ENCODE results near the gene C1QL1. TPM values are rescaled to one million over a fixed set of nuclear protein-coding genes. Genes with fewer than 3 reads are reported as not detected.
A peak's percentile ranks its signal among the peaks of the same experiment; 100 is the strongest.

Gene C1QL1
- total RNA-seq, 2 experiments from 2014 or later: 0.76 to 0.87 TPM

DNA sequence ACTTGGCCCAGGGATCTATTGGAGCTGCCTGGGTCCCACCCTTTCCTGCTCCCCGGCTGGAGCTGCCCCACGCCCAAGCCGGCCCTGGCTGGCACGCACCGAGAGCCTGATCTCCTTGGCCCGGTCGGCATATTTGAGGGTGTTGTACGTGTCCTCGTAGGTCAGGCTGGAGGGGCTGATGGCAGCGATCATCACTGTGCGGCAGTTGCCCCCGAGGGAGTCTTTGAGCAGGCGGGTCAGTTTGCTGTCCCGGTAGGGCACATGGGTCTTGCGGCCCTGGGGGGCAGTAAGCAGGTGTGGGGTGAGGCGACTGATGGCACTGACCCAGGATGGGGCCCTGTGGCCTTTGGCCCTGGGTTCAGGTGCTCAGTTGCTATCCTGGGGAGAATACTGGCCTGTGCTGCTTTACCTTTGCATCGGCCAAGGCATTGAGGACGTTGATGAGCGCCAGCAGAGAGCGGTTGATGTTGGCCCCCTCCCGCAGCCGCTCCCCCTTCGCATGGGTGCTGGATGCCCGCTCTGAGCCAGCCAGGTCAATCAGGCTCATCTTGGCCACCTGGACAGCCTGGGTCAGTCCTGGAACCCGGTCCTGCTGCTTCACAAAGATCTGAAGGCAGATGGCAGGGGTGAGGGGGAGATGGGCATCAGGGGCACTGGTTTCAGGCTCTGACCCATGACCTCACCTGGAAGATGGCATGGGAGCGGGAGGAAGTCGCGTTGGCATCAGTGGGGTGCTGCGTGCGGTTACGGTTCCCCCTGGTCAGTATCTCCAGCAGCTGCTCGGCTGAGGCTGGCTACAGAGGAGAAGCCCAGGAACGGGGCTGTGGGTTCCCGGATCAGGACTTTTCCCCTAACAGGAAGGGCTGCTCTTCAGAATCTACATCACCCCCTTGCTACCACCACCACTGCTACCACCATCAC is 34.0 kb downstream of the C1QL1 start:
- no peak overlapping the region for H3K27ac Mint-ChIP-seq
- H3K9me3 Mint-ChIP-seq: no peaks in the 10 kb centered on the region
- H3K4me3 Mint-ChIP-seq: no peak overlapping the region
- peaks cover 29% of the 10 kb centered on the region for H3K36me3 Mint-ChIP-seq
- no peaks in the 10 kb centered on the region for H3K4me1 Mint-ChIP-seq (ENCODE audit: low read depth)
- intact Hi-C loops (cut with micrococcal nuclease): no loop called here
- CTCF ChIA-PET: no interaction called here
- peak; percentile 7 for DNase-seq
- POLR2A ChIA-PET: no interaction called here
- no peaks in the 10 kb centered on the region for H3K27me3 Mint-ChIP-seq

- no peak overlapping the region for H3K27ac Mint-ChIP-seq
- no peaks in the 10 kb centered on the region for H3K9me3 Mint-ChIP-seq
- H3K4me3 Mint-ChIP-seq: no peak overlapping the region
- ChIA-PET POLR2A (interaction anchor here (1.1 kb wide), 1 partner anchor 9 kb away, joined by 3 read pairs; no protein-coding TSS in a partner anchor), CTCF (interaction anchor here (2.7 kb wide), 1 partner anchor 12 kb away, joined by 11 read pairs; no protein-coding TSS in a partner anchor)
- H3K4me1 Mint-ChIP-seq (ENCODE audit: low read depth): no peaks in the 10 kb centered on the region
- intact Hi-C loops (cut with micrococcal nuclease): no loop called here
- H3K27me3 Mint-ChIP-seq: no peaks in the 10 kb centered on the region
- H3K36me3 Mint-ChIP-seq: peaks cover 32% of the 10 kb centered on the region
- DNase-seq: no peak
Measured at GRCh38 chr17:44932787-44933097, 35.4 kb downstream of the C1QL1 start.

DNA sequence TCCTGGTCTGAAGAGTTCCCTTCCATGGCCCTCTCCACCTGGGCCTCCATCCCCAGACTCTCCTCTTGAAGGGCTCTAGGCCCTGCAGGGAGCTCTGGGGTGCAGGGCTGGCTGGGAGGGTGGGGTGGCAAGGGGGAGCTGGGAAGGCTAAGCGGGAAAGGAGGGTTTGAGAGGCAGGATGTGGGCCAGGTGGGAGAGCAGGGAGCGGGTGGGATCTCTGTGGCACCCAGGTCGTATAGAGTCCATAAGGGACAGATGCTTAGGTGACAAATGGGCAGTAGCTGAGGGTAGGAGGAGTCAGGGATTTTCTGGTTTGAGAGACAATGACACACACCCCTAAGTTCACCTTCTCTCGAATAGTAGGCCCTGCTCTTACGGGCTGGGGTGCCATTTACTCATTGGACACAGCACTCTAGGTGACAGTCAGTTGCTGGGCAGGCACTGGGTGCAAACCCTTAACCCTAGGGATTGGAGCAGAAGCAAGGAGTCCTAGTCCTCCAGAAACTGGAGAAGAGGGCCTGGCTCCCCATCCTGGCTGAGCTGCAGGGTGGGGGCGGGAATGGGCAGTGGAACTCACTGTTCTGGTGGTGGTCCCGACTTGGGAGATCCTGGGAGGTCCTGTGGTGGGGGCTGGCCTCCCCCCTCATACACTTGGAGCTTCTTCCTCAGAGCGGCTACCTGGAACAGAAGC is 35.9 kb downstream of the C1QL1 start:
- no peak for DNase-seq
- Mint-ChIP-seq H3K36me3 (peaks cover 37% of the 10 kb centered on the region), H3K4me3 (no peak overlapping the region), H3K27me3 (no peaks in the 10 kb centered on the region), H3K4me1 (ENCODE audit: low read depth) (no peaks in the 10 kb centered on the region), H3K27ac (no peak overlapping the region), H3K9me3 (no peaks in the 10 kb centered on the region)
- ChIA-PET CTCF (interaction anchor here (2.7 kb wide), 1 partner anchor 12 kb away, joined by 11 read pairs; no protein-coding TSS in a partner anchor), POLR2A (interaction anchor here (1.1 kb wide), 1 partner anchor 9 kb away, joined by 3 read pairs; no protein-coding TSS in a partner anchor)
- intact Hi-C loops (cut with micrococcal nuclease): no loop called here

GRCh38 chr17:44931376-44931775 is 36.7 kb downstream of the C1QL1 start:
- intact Hi-C loops (cut with micrococcal nuclease): no loop called here
- DNase-seq: no peak
- POLR2A ChIA-PET: no interaction called here
- Mint-ChIP-seq H3K36me3 (peaks cover 38% of the 10 kb centered on the region), H3K4me3 (no peak overlapping the region), H3K27me3 (no peaks in the 10 kb centered on the region), H3K27ac (no peak overlapping the region), H3K9me3 (no peaks in the 10 kb centered on the region), H3K4me1 (ENCODE audit: low read depth) (no peaks in the 10 kb centered on the region)
- CTCF ChIA-PET: interaction anchor here (2.7 kb wide), 1 partner anchor 11 kb away, joined by 11 read pairs; no protein-coding TSS in a partner anchor

- POLR2A ChIA-PET: no interaction called here
- peaks cover 38% of the 10 kb centered on the region for H3K36me3 Mint-ChIP-seq
Measured at GRCh38 chr17:44930667-44931066, 37.4 kb downstream of the C1QL1 start.

GRCh38 chr17:44928950-44929720 is 39.0 kb downstream of the C1QL1 start:
- ChIA-PET POLR2A (interaction anchor here (0.9 kb wide), 1 partner anchor 39 kb away, joined by 3 read pairs; the partner anchor contains the start of gene C1QL1), CTCF (interaction anchor here (0.8 kb wide), 1 partner anchor 9 kb away, joined by 3 read pairs; no protein-coding TSS in a partner anchor)
- H3K4me1 Mint-ChIP-seq (ENCODE audit: low read depth): no peaks in the 10 kb centered on the region
- H3K4me3 Mint-ChIP-seq: no peak overlapping the region
- H3K27ac Mint-ChIP-seq: no peak overlapping the region
- no peak for DNase-seq
- intact Hi-C loops (cut with micrococcal nuclease): no loop called here
- no peaks in the 10 kb centered on the region for H3K27me3 Mint-ChIP-seq
- H3K36me3 Mint-ChIP-seq: peaks cover 31% of the 10 kb centered on the region
- H3K9me3 Mint-ChIP-seq: no peaks in the 10 kb centered on the region

More at GRCh38 chr17:44930667-44931066, 37.4 kb downstream of the C1QL1 start:
- intact Hi-C loops (cut with micrococcal nuclease): no loop called here
- CTCF ChIA-PET: interaction anchor here (0.7 to 2.7 kb wide), 4 partner anchors 10 to 205 kb away, joined by 3 to 11 read pairs (median 3); partner anchors contain the start of gene ACBD4
- DNase-seq: no peak
- Mint-ChIP-seq H3K4me1 (ENCODE audit: low read depth) (no peaks in the 10 kb centered on the region), H3K4me3 (no peak overlapping the region), H3K9me3 (no peaks in the 10 kb centered on the region), H3K27me3 (no peaks in the 10 kb centered on the region), H3K27ac (no peak overlapping the region)

- DNase-seq: no peak
- Mint-ChIP-seq H3K4me3 (no peak overlapping the region), H3K27me3 (no peaks in the 10 kb centered on the region), H3K36me3 (peaks cover 31% of the 10 kb centered on the region), H3K27ac (no peak overlapping the region), H3K9me3 (no peaks in the 10 kb centered on the region), H3K4me1 (ENCODE audit: low read depth) (no peaks in the 10 kb centered on the region)
- POLR2A ChIA-PET: interaction anchor here (0.9 kb wide), 1 partner anchor 40 kb away, joined by 3 read pairs; the partner anchor contains the start of gene C1QL1
- intact Hi-C loops (cut with micrococcal nuclease): no loop called here
- CTCF ChIA-PET: interaction anchor here (0.8 kb wide), 1 partner anchor 8 kb away, joined by 3 read pairs; no protein-coding TSS in a partner anchor
Measured at GRCh38 chr17:44928136-44928535, 40.0 kb downstream of the C1QL1 start.

DNA sequence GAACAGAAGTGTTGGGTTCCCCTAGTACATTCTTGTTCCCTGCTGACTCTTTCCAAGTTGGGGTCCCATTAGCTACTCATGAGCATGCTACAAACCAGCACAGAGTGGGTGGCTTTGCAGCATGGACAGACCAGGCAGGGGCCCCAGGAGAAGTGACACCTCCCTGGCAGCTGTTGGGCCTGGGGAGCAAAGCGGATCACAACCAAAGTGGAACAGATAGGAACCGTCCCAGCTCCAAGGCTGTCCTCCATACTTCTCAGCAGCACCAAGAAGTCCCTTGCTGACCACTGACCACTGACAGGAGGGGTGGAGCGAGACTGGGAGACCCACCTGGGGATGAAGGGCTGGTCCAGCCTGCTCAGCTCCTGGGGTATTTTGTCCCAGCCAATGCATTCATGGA is 40.4 kb downstream of the C1QL1 start:
- Mint-ChIP-seq H3K27me3 (peaks cover 1% of the 10 kb centered on the region), H3K4me1 (ENCODE audit: low read depth) (no peaks in the 10 kb centered on the region), H3K27ac (no peak overlapping the region), H3K36me3 (peaks cover 31% of the 10 kb centered on the region), H3K4me3 (no peak overlapping the region), H3K9me3 (no peaks in the 10 kb centered on the region)
- ChIA-PET POLR2A (no interaction called here), CTCF (interaction anchor here (1.3 kb wide), 1 partner anchor 15 kb away, joined by 3 read pairs; no protein-coding TSS in a partner anchor)
- intact Hi-C loops (cut with micrococcal nuclease): no loop called here
- no peak for DNase-seq

- CTCF ChIA-PET: interaction anchor here (1.3 kb wide), 2 partner anchors 15 to 95 kb away, joined by 3 to 5 read pairs; no protein-coding TSS in a partner anchor
- peaks cover 3% of the 10 kb centered on the region for H3K27me3 Mint-ChIP-seq
- no peak overlapping the region for H3K4me3 Mint-ChIP-seq
- no peaks in the 10 kb centered on the region for H3K4me1 Mint-ChIP-seq (ENCODE audit: low read depth)
- DNase-seq: no peak
- H3K36me3 Mint-ChIP-seq: peaks cover 29% of the 10 kb centered on the region
- intact Hi-C loops (cut with micrococcal nuclease): no loop called here
- no peak overlapping the region for H3K27ac Mint-ChIP-seq
- POLR2A ChIA-PET: interaction anchor here (1.3 kb wide), 1 partner anchor 98 kb away, joined by 4 read pairs; no protein-coding TSS in a partner anchor
- H3K9me3 Mint-ChIP-seq: no peaks in the 10 kb centered on the region
Measured at GRCh38 chr17:44926821-44927525, 41.1 kb downstream of the C1QL1 start.

DNA sequence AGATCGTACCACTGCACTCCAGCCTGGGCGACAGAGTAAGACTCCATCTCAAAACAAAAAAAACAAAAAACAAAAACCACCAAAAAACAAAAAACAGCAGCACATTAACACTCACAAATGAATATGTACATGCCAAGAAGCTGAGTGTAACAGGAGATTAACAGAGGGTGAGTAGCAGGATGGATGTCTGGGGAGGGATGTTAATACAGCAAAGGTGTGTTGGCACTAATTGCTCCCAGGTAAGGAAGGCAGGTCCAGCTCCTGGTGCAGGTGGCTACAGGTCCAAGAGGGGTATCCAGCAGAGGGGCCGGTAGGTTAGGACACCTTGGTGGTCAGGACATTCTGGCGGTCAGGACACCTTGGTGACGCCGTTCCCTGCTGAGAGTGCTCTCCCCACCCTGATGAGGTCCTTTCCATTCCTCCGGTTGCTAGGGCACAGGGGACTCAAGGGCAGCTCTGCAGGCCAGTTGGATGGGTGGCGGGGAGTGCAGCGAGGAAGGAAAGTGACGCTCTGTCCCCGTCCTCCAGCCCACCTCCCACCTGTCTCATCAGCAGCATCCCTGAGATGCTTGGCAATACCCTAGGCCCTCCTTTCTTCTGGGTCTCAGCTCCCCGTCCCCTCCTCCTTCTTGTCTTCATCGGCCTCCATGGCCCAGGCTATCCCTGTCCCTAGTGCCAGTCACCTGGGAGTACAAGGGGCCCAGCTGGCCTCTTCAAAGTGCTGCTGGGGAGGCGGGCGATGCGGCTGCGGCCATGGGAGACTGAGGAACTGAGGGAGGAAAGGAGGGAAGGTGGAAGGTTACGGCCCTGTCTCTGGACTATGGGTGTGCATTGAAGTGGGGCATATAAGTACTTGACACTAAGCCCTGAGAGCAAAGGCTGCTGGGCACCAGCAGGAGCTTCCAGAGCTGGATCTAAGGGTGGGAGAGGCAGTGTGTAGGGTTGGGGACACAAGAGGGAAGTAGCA is 42.1 kb downstream of the C1QL1 start:
- Mint-ChIP-seq H3K9me3 (no peaks in the 10 kb centered on the region), H3K4me1 (ENCODE audit: low read depth) (no peaks in the 10 kb centered on the region), H3K27me3 (peaks cover 7% of the 10 kb centered on the region), H3K27ac (no peak overlapping the region), H3K4me3 (no peak overlapping the region), H3K36me3 (peaks cover 26% of the 10 kb centered on the region)
- POLR2A ChIA-PET: interaction anchor here (0.6 to 1.3 kb wide), 2 partner anchors 99 to 289 kb away, joined by 4 read pairs; no protein-coding TSS in a partner anchor
- CTCF ChIA-PET: interaction anchor here (1.2 to 1.3 kb wide), 3 partner anchors 14 to 209 kb away, joined by 3 to 5 read pairs (median 4); partner anchors contain the start of gene ACBD4
- intact Hi-C loops (cut with micrococcal nuclease): no loop called here
- no peak for DNase-seq
